Measurements from ENCODE around the gene SYT7.

- TF ChIP-seq EZH2 (IDR thresholded peaks at IDR 0.05), result no peak
- TF ChIP-seq POLR2AphosphoS5 (IDR thresholded peaks at IDR 0.05; ENCODE audit: borderline replicate concordance, low read depth, low read length), result no peak
- no peak for TF ChIP-seq FOXP2 (optimal IDR thresholded peaks at IDR 0.05; ENCODE audit: control extremely low read depth, extremely low read length, insufficient read depth)
These were observed 108.6 kb downstream of the SYT7 start for GRCh38 chr11:61472282-61472681.
